GM12878 (cell line): ENCODE data around the gene COG2. TPM values are rescaled to one million over a fixed set of nuclear protein-coding genes. Genes with fewer than 3 reads are reported as not detected.

Experiments used
- ATAC-seq: fragments of 200-7000 bp; cut with Tn5 transposase; 3 replicates; pipeline ENCODE4 v1.9.1; 2020; ENCODE audit warnings: mild to moderate bottlenecking, moderate library complexity
- BruUV-seq: library from RNA; stranded (reverse); fragments of 400-500 nt; replicated peaks from 2 replicates; lab custom pipeline; 2021; lab: Mats Ljungman, UMichigan
- CTCF ChIA-PET: fragments of 300-600 bp; sonication (Branson Sonifier 250); formaldehyde crosslinking; extraction: SDS; loops from one replicate; lab custom pipeline; 2021; ENCODE audit warnings: inconsistent platforms; lab: Yijun Ruan, JAX
- POLR2A ChIA-PET: fragments of 350-600 bp; formaldehyde crosslinking; extraction: SDS; loops from one replicate; lab custom pipeline; 2021; ENCODE audit warnings: inconsistent platforms; lab: Charles Lee
- RAD21 ChIA-PET: fragments of 300-600 bp; sonication (Branson Sonifier 250); formaldehyde crosslinking; loops from one replicate; lab custom pipeline; 2023; ENCODE audit warnings: antibody characterized with exemption; ENCODE audit not compliant: unreplicated experiment; lab: Charles Lee
- SMC1A ChIA-PET: fragments of 300-600 bp; sonication (Branson Sonifier 250); formaldehyde crosslinking; loops from one replicate; lab custom pipeline; 2023; ENCODE audit not compliant: unreplicated experiment, uncharacterized antibody; lab: Charles Lee
- DNase-seq: peaks from one replicate; pipeline ENCODE4 v3.0.0-alpha.2; 2011; ENCODE audit warnings: low read depth, low spot score
- FAIRE-seq: peaks from 3 replicates; lab custom pipeline; 2011; peaks lifted over from hg19 to GRCh38; lab: Jason Lieb, UNC
- H2AFZ ChIP-seq: 2 replicates; pipeline ENCODE4 v1.6.0; 2011; ENCODE audit warnings: low read depth, low read length, control low read depth; ENCODE audit not compliant: control insufficient read depth
- H3K27ac ChIP-seq: 2 replicates; pipeline ENCODE4 v1.5.1; 2011; ENCODE audit warnings: control low read depth; ENCODE audit not compliant: control insufficient read depth, insufficient read depth
- H3K27me3 ChIP-seq, 2 experiments: replicated peaks in 1 of 2; 2 replicates each; pipeline versions ENCODE4 v1.6.0 to v1.6.1; 2011; ENCODE audit warnings: low read length in 1 of 2; ENCODE audit not compliant: control insufficient read depth in 2 of 2, insufficient read depth in 2 of 2
- H3K36me3 ChIP-seq, 2 experiments: 2 replicates each; pipeline ENCODE4 v1.5.1; 2011; ENCODE audit warnings: low read length in 1 of 2; ENCODE audit not compliant: control insufficient read depth in 2 of 2, insufficient read depth in 2 of 2
- H3K4me1 ChIP-seq: 2 replicates; pipeline ENCODE4 v1.6.1; 2011; ENCODE audit warnings: mild to moderate bottlenecking, low read length, moderate library complexity, mixed read lengths; ENCODE audit not compliant: control insufficient read depth, insufficient read depth
- H3K4me2 ChIP-seq: 2 replicates; pipeline ENCODE4 v1.6.0; 2011; ENCODE audit warnings: control low read depth; ENCODE audit not compliant: control insufficient read depth, insufficient read depth
- H3K4me3 ChIP-seq: fragments of 200-600 bp; sonication (generic); 2 replicates; pipeline ENCODE4 v1.5.1; 2016
- H3K79me2 ChIP-seq: 2 replicates; pipeline ENCODE4 v1.6.0; 2011; ENCODE audit warnings: low read length; ENCODE audit not compliant: control insufficient read depth, insufficient read depth
- H3K9ac ChIP-seq: 2 replicates; pipeline ENCODE4 v1.8.0; 2011; ENCODE audit warnings: low read length, control low read depth, mixed read lengths; ENCODE audit not compliant: control insufficient read depth, insufficient read depth
- H3K9me3 ChIP-seq: replicated peaks from 3 replicates; pipeline ENCODE4 v1.5.1; 2011; ENCODE audit warnings: mild to moderate bottlenecking, low read length; ENCODE audit not compliant: control insufficient read depth, insufficient read depth
- H4K20me1 ChIP-seq: 2 replicates; pipeline ENCODE4 v1.6.0; 2011; ENCODE audit not compliant: control insufficient read depth, insufficient read depth
- CUX1 ChIP-seq: IDR thresholded peaks from 2 replicates; pipeline ENCODE4 v1.6.1; 2012; ENCODE audit warnings: improper control_type of control experiment, low read depth, low read length; ENCODE audit not compliant: insufficient replicate concordance
- MTA3 ChIP-seq: IDR thresholded peaks from 2 replicates; pipeline ENCODE4 v1.6.1; 2012; ENCODE audit warnings: low read length, inconsistent platforms, borderline replicate concordance
- RAD51 ChIP-seq: fragments of 450-650 bp; IDR thresholded peaks from 2 replicates; pipeline ENCODE4 v1.6.1; 2016; ENCODE audit warnings: moderate library complexity, mild to moderate bottlenecking, inconsistent platforms
- SP1 ChIP-seq: IDR thresholded peaks from one replicate; pipeline ENCODE4 v1.6.1; 2011; ENCODE audit warnings: low read depth, low read length
- WGBS: methylation state at CpG from one replicate; pipeline ENCODE4 v1.1.6; 2016; ENCODE audit warnings: low lambda C conversion rate; ENCODE audit not compliant: insufficient replicate concordance, insufficient coverage; ENCODE audit errors: missing lambda C conversion rate; 5-methylcytosine and 5-hydroxymethylcytosine counted together
- in situ Hi-C: fragments of 300-500 bp; cut with MboI; formaldehyde crosslinking; loops from 9 replicates; pipeline ENCODE4 v1.14.3; 2018; ENCODE audit warnings: mixed read lengths
- intact Hi-C: fragments of 100-400 bp; cut with micrococcal nuclease; formaldehyde crosslinking; loops from one replicate; pipeline ENCODE4 v1.14.2; 2022; ENCODE audit not compliant: unreplicated experiment
- polyA plus RNA-seq, 11 experiments: library from polyadenylated mRNA; depleted of rRNA in 4 of 11; unstranded in 6 of 11; stranded (reverse) in 5 of 11; fragments of >200 nt; fragmentation: Nextera tagmentation in 4 of 11; fragmentation: Illumina TruSeq in 1 of 11; extraction: Ambion mirVana in 4 of 11; extraction: Trizol in 1 of 11; gene quantifications; 1 replicate in 1 of 11; 2 replicates in 10 of 11; pipeline versions ENCODE4 v1.2.1 to v1.2.3, GENCODE V29; 2011 to 2016; ENCODE audit warnings: inconsistent platforms in 2 of 11, missing spikeins in 2 of 11, low read depth in 1 of 11
- total RNA-seq, 4 experiments: library from RNA; depleted of rRNA in 3 of 4; stranded (reverse); fragments of >200 nt in 3 of 4; fragmentation: Illumina TruSeq in 1 of 4; extraction: Trizol in 1 of 4; gene quantifications; 2 replicates each; pipeline versions ENCODE4 v1.2.1 to v1.2.3, GENCODE V29; 2013 to 2021

COG2 gene
- total and polyA plus RNA-seq, 10 of the 15 experiments (the other 5 are each of a cell fraction or from before 2014, with no cell fraction given) = 15.0 to 31.5 (median 28.3) TPM

DNA sequence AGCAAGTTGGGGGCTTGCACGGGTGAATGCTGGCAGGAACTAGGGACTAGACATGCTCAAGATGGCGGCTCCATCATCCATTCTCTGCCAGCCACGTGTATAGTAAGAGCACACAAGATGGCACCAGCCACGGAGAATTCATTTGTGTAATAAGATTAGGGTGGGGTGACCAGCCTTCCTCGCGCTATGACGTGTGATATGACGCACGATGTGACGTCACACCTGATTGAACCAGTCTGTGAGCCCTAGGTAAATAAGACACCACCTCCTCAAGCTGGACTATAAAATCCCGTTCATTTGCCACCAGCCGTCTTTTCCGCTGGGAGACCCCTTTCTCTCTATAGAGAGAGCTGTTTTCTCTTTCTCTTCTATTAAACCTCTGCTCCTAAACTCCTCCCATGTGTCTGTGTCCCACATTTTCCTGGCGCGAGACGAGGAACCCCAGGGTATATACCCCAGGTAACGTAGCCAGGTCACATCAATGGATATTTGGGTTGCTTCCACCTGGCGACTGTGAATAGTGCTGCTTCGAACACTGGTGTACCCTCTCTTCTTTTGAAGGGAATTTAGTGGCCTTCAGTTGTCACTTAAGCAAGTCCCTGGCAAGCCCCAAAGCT, 18.1 kb upstream of the COG2 start:
- 54% methylated on average over 19 of the region's 19 CpGs for WGBS
- POLR2A ChIA-PET = no interaction called here

More for the DNA sequence above, 18.1 kb upstream of the COG2 start:
- FAIRE-seq (no peak), DNase-seq (no peak), ATAC-seq (no peak)
- no TSS peak for BruUV-seq
- no peak overlapping the region for H2AFZ ChIP-seq
- no peak overlapping the region for H3K4me3 ChIP-seq
- H3K4me2 ChIP-seq = no peak overlapping the region
- SMC1A ChIA-PET = no interaction called here
- H3K27ac ChIP-seq = no peak overlapping the region
- TF ChIP-seq CUX1 (no peak), MTA3 (no peak), SP1 (no peak), RAD51 (no peak)
- intact Hi-C loops (no loop called here), in situ Hi-C loops (no loop called here)
- H3K9ac ChIP-seq = no peak overlapping the region
- RAD21 ChIA-PET = no interaction called here
- no peaks in the 10 kb centered on the region for H4K20me1 ChIP-seq
- H3K27me3 ChIP-seq = no peaks in the 10 kb centered on the region; a peak in 2 of 4 replicates
- H3K4me1 ChIP-seq = no peaks in the 10 kb centered on the region
- H3K36me3 ChIP-seq = no peaks in the 10 kb centered on the region
- no peaks in the 10 kb centered on the region; the same call in 2 of the 3 replicates for H3K9me3 ChIP-seq
- CTCF ChIA-PET = no interaction called here
- no peaks in the 10 kb centered on the region for H3K79me2 ChIP-seq
